Esophagus (tissue), 2 donors: Measurements from ENCODE around the gene NUP205. TPM values are rescaled to one million over a fixed set of nuclear protein-coding genes. Genes with fewer than 3 reads are reported as not detected.

Experiments
- H3K27ac ChIP-seq, 2 donors: one replicate each; pipeline ENCODE4 v1.5.1; 2013; ENCODE audit warnings: low read depth in 2 of 2, mild to moderate bottlenecking in 2 of 2, inconsistent platforms in 1 of 2, low read length in 1 of 2, moderate library complexity in 1 of 2
- H3K27me3 ChIP-seq, 2 donors: one replicate each; pipeline ENCODE4 v1.6.1; 2013; ENCODE audit warnings: low read length in 2 of 2, control low read depth in 1 of 2, mild to moderate bottlenecking in 1 of 2; ENCODE audit not compliant: insufficient read depth in 2 of 2, control insufficient read depth in 1 of 2
- H3K36me3 ChIP-seq, 2 donors: one replicate each; pipeline ENCODE4 v1.6.1; 2013; ENCODE audit warnings: low read length in 1 of 2; ENCODE audit not compliant: control insufficient read depth in 2 of 2, insufficient read depth in 2 of 2
- H3K4me1 ChIP-seq, 2 donors: one replicate each; pipeline ENCODE4 v1.6.1; 2013; ENCODE audit warnings: low read length in 1 of 2; ENCODE audit not compliant: control insufficient read depth in 2 of 2, insufficient read depth in 2 of 2
- H3K4me3 ChIP-seq, 2 donors: one replicate each; pipeline ENCODE4 v1.5.1; 2013; ENCODE audit warnings: low read length in 2 of 2, mild to moderate bottlenecking in 2 of 2, low read depth in 1 of 2, moderate library complexity in 1 of 2
- H3K9me3 ChIP-seq, 2 donors: one replicate each; pipeline ENCODE4 v1.6.1; 2013; ENCODE audit warnings: mild to moderate bottlenecking in 2 of 2, low read depth in 1 of 2, low read length in 1 of 2, moderate library complexity in 1 of 2; ENCODE audit not compliant: control insufficient read depth in 2 of 2, insufficient read depth in 1 of 2
- WGBS, 2 donors: extraction: QIAGEN DNeasy Blood & Tissue Kit; methylation state at CpG; one replicate each; pipeline ENCODE4 v1.1.7; 2013; 5-methylcytosine and 5-hydroxymethylcytosine counted together
- polyA plus RNA-seq, 2 donors: library from polyadenylated mRNA; stranded (reverse); fragments of 200-250 nt; gene quantifications; one replicate each; pipeline ENCODE4 v1.2.3, GENCODE V29; 2013
- donor health status: healthy with polysubstance abuse.
- donor health status: Bipolar disorder and iron deficiency.

NUP205 gene
- polyA plus RNA-seq, 2 donors, result 30.6 to 30.7 TPM

- no peak overlapping the region for H3K4me3 ChIP-seq
- 68 to 85% methylated on average over 1 of the region's 1 CpG for WGBS, 2 donors
These were observed 39.0 kb upstream of the NUP205 start for GRCh38 chr7:135518748-135519147.

DNA sequence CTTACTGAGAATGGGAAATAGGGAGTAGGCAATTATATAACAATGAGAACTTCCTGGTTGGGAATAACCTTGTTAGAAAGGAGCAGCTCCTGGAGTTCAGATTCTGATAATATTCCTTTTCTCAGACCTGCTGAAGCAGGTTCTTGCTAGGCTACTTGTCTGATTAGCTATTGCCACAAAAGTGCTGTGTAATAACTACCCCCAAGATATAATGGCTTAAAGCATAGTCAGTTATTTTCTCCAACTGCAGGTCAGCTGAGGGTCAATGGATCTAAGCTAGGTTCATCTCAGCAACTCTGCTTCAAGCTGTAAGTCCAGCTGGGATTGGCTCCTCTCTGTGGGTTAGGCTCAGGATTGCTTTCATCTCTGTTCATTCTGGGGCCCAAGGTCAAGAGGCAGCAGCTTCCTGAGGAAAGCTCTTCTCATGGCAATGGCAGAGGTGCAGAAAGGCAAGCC lies 38.5 kb upstream of the NUP205 start:
- Histone ChIP-seq H3K4me3 (no peak overlapping the region), H3K27me3 (no peaks in the 10 kb centered on the region), H3K27ac (no peak overlapping the region), H3K36me3 (no peaks in the 10 kb centered on the region), H3K4me1 (no peaks in the 10 kb centered on the region), H3K9me3 (no peaks in the 10 kb centered on the region)

More at GRCh38 chr7:135518748-135519147, 39.0 kb upstream of the NUP205 start:
- H3K36me3 ChIP-seq, result no peaks in the 10 kb centered on the region
- H3K27me3 ChIP-seq, result no peaks in the 10 kb centered on the region
- H3K9me3 ChIP-seq, result no peaks in the 10 kb centered on the region
- no peaks in the 10 kb centered on the region for H3K4me1 ChIP-seq
- no peak overlapping the region for H3K27ac ChIP-seq

DNA sequence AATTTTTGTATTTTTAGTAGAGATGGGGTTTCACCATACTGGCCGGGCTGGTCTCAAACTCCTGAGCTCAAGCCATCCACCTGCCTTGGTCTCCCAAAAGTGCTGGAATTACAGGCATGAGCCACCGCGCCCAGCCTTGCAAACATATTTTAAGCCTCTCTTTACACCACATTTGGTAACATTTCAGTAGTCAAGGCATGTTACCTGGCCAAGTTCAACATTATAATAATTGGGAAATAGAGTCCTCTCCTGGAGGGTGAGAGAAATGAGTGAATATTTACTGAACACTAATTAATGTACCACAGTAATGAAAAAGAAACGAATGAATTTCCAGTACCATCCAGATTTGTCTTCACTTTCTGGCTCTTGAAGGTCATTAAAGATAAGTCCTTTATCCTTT lies 37.8 kb upstream of the NUP205 start:
- H3K36me3 ChIP-seq, result no peaks in the 10 kb centered on the region
- WGBS, 2 donors, result 88 to 90% methylated on average over 4 of the region's 4 CpGs
- no peaks in the 10 kb centered on the region for H3K4me1 ChIP-seq
- H3K9me3 ChIP-seq, result no peaks in the 10 kb centered on the region
- no peak overlapping the region for H3K27ac ChIP-seq
- H3K4me3 ChIP-seq, result no peak overlapping the region
- H3K27me3 ChIP-seq, result no peaks in the 10 kb centered on the region

- H3K4me1 ChIP-seq, result no peaks in the 10 kb centered on the region
- no peak overlapping the region for H3K27ac ChIP-seq
- H3K27me3 ChIP-seq, result no peaks in the 10 kb centered on the region
- no peaks in the 10 kb centered on the region for H3K9me3 ChIP-seq
- no peaks in the 10 kb centered on the region for H3K36me3 ChIP-seq
- 90 to 91% methylated on average over 6 of the region's 6 CpGs for WGBS, 2 donors
- H3K4me3 ChIP-seq, result no peak overlapping the region
These were observed 35.2 kb upstream of the NUP205 start for GRCh38 chr7:135522509-135522908.

- Histone ChIP-seq H3K4me1 (no peaks in the 10 kb centered on the region), H3K27ac (no peak overlapping the region), H3K9me3 (no peaks in the 10 kb centered on the region), H3K36me3 (no peaks in the 10 kb centered on the region), H3K4me3 (no peak overlapping the region), H3K27me3 (no peaks in the 10 kb centered on the region)
- 90 to 97% methylated on average over 1 of the region's 1 CpG for WGBS, 2 donors
These were observed 34.6 kb upstream of the NUP205 start for GRCh38 chr7:135523146-135523545.

DNA sequence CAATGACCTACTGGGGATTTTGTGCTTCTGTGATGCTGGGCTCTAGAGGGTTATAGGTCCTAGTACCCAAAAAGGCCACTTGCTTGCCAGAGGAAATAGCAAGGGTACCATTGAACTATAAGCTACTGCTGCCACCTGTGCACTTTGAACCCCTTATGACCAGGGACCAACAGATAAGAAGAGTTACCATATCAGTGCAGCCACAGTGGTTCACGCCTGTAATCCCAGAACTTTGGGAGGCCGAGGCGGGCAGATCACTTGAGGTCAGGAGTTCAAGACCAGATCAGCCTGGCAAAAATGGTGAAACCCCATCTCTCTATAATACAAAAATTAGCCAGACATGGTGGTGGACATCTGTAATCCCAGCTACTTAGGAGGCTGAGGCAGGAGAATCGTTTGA lies 32.3 kb upstream of the NUP205 start:
- Histone ChIP-seq H3K9me3 (no peaks in the 10 kb centered on the region), H3K4me3 (no peak overlapping the region), H3K27me3 (no peaks in the 10 kb centered on the region), H3K4me1 (no peaks in the 10 kb centered on the region), H3K36me3 (no peaks in the 10 kb centered on the region), H3K27ac (no peak overlapping the region)
- 87 to 94% methylated on average over 4 of the region's 4 CpGs for WGBS, 2 donors

GRCh38 chr7:135527025-135527424 lies 30.7 kb upstream of the NUP205 start:
- WGBS, 2 donors, result 90 to 92% methylated on average over 3 of the region's 3 CpGs
- Histone ChIP-seq H3K36me3 (no peaks in the 10 kb centered on the region), H3K4me1 (no peaks in the 10 kb centered on the region), H3K4me3 (no peak overlapping the region), H3K9me3 (no peaks in the 10 kb centered on the region), H3K27ac (no peak overlapping the region), H3K27me3 (no peaks in the 10 kb centered on the region)

GRCh38 chr7:135536150-135536549 lies 21.6 kb upstream of the NUP205 start:
- WGBS, 2 donors, result 58 to 63% methylated on average over 7 of the region's 7 CpGs
- Histone ChIP-seq H3K36me3 (no peaks in the 10 kb centered on the region), H3K4me1 (peaks cover 0 to 2% of the 10 kb centered on the region in 2 donors), H3K4me3 (no peak overlapping the region), H3K27ac (no peak overlapping the region), H3K27me3 (no peaks in the 10 kb centered on the region), H3K9me3 (no peaks in the 10 kb centered on the region)

DNA sequence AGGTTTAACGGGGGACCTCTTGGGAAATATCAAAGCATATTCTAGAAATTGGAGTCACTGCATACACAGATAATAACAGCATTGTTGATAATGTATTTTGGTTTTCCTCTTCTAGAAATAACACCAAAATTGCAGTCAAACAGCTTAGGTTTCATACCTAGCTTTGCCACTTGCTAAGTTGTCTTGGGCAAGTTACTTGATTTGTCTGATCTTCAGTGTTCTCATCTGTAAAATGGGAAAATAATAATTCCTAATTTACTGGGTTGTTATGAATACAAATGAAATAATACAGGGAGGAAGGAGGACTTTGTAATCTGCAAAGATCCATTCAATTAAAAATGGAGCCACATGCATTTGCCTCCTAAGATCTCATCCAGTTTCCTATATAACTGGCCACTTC lies 20.3 kb upstream of the NUP205 start:
- Histone ChIP-seq H3K27ac (no peak overlapping the region), H3K36me3 (no peaks in the 10 kb centered on the region), H3K27me3 (no peaks in the 10 kb centered on the region), H3K4me3 (no peak overlapping the region), H3K9me3 (no peaks in the 10 kb centered on the region), H3K4me1 (peaks cover 0 to 2% of the 10 kb centered on the region in 2 donors)
- WGBS, 2 donors, result 94 to 97% methylated on average over 1 of the region's 1 CpG

DNA sequence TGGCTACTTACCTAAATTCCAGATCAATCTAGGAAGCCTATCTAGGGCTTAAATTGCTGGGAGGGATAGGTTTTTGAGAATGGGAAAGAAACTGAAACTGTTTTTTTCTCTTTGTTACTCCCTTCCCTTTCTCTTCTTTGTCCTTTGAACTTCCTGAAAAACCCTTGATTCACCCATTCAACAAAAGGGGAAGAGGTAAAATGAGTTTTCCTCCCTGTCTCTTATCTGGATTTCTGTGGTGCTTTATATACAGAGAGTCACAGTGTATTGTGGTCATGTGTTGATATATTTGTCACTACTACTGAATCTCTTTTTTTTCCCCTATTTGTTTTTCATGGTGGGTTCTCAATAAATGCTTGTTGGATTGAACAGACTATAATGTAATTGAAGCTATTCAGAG lies 19.8 kb upstream of the NUP205 start:
- H3K4me1 ChIP-seq, result peaks cover 0 to 2% of the 10 kb centered on the region in 2 donors

More for the DNA sequence above, 19.8 kb upstream of the NUP205 start:
- Histone ChIP-seq H3K9me3 (no peaks in the 10 kb centered on the region), H3K27me3 (no peaks in the 10 kb centered on the region), H3K4me3 (no peak overlapping the region), H3K36me3 (no peaks in the 10 kb centered on the region), H3K27ac (no peak overlapping the region)
